ENCODE results near the gene CEP192. TPM values are rescaled to one million over a fixed set of nuclear protein-coding genes. Genes with fewer than 3 reads are reported as not detected.
"Not testable (repeated sequence)": the region's sequence is repeated elsewhere in the genome, so short reads cannot be mapped to it uniquely, and the experiment has no call there.

CEP192 gene
- total RNA-seq, 3 donors from 2014 or later (not counting 1 experiment from before 2014, with no cell fraction given) = 41.3 to 47.9 (median 43.4) TPM

DNA sequence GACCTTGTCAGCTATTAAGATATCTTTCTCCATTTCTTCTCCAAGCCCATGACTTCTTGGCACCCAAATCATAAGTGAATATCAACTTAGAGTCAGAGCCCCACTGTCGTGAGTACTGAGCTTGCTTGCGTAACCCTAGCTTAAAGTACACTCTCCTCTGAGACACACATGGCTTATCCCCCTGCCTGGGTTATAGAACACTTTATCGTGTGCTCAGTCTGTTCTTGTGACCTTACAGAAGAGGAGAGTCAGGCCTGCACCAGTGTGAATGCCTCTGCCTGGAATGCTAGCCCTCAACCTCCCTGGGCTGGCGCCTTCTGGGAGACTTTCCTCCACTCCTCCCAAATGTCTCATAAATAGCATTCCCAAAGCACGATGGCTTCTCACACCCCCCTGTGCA is 79.3 kb downstream of the CEP192 start:
- DNase-seq = no peak
- peaks cover 27% of the 10 kb centered on the region for H3K36me3 Mint-ChIP-seq

GRCh38 chr18:13076886-13077285 is 85.7 kb downstream of the CEP192 start:
- TF ChIP-seq CTCF (IDR thresholded peaks at IDR 0.05) = no peak
- DNase-seq (no peak), ATAC-seq (no peak)
- H3K27ac Mint-ChIP-seq = no peak overlapping the region
- no peaks in the 10 kb centered on the region for H3K4me1 ChIP-seq (ENCODE audit: control insufficient read depth, insufficient read depth, low read length)
- intact Hi-C loops (cut with micrococcal nuclease) = no loop called here
- H3K27me3 Mint-ChIP-seq (ENCODE audit: low read depth in 2 of 2) = no peaks in the 10 kb centered on the region
- H3K9me3 ChIP-seq (ENCODE audit: control insufficient read depth, insufficient read depth, low read length) = no peaks in the 10 kb centered on the region
- peaks cover 0 to 3% of the 10 kb centered on the region in 2 donors for H3K9me3 Mint-ChIP-seq
- peaks cover 0 to 7% of the 10 kb centered on the region in 2 donors for H3K4me1 Mint-ChIP-seq
- H3K4me3 ChIP-seq (ENCODE audit: low read length) = no peak overlapping the region
- H3K27me3 ChIP-seq (ENCODE audit: control insufficient read depth, insufficient read depth, low read length) = no peaks in the 10 kb centered on the region
- H3K36me3 ChIP-seq (ENCODE audit: control insufficient read depth, insufficient read depth, low read length) = peaks cover 34% of the 10 kb centered on the region
- no peak overlapping the region for H3K4me3 Mint-ChIP-seq
- H3K36me3 Mint-ChIP-seq = peaks cover 8% of the 10 kb centered on the region
- H3K27ac ChIP-seq (ENCODE audit: low read length) = no peak overlapping the region
- 98% methylated on average over 8 of the region's 9 CpGs for WGBS (ENCODE audit: insufficient coverage)

More for the DNA sequence above, 79.3 kb downstream of the CEP192 start:
- H3K4me3 Mint-ChIP-seq = no peak overlapping the region
- H3K27ac Mint-ChIP-seq = no peak overlapping the region
- peaks cover 0 to 15% of the 10 kb centered on the region in 2 donors for H3K4me1 Mint-ChIP-seq
- intact Hi-C loops (cut with micrococcal nuclease) = no loop called here
- H3K9me3 Mint-ChIP-seq = no peaks in the 10 kb centered on the region
- H3K4me1 ChIP-seq (ENCODE audit: control insufficient read depth, insufficient read depth, low read length) = no peaks in the 10 kb centered on the region
- H3K4me3 ChIP-seq (ENCODE audit: low read length) = no peak overlapping the region
- 95% methylated on average over 5 of the region's 5 CpGs for WGBS (ENCODE audit: insufficient coverage)
- no peak overlapping the region for H3K27ac ChIP-seq (ENCODE audit: low read length)
- H3K36me3 ChIP-seq (ENCODE audit: control insufficient read depth, insufficient read depth, low read length) = peaks cover 77% of the 10 kb centered on the region
- TF ChIP-seq CTCF (IDR thresholded peaks at IDR 0.05) = no peak
- ATAC-seq = no peak
- no peaks in the 10 kb centered on the region for H3K9me3 ChIP-seq (ENCODE audit: control insufficient read depth, insufficient read depth, low read length)
- H3K27me3 Mint-ChIP-seq (ENCODE audit: low read depth in 2 of 2) = no peaks in the 10 kb centered on the region
- no peaks in the 10 kb centered on the region for H3K27me3 ChIP-seq (ENCODE audit: control insufficient read depth, insufficient read depth, low read length)

DNA sequence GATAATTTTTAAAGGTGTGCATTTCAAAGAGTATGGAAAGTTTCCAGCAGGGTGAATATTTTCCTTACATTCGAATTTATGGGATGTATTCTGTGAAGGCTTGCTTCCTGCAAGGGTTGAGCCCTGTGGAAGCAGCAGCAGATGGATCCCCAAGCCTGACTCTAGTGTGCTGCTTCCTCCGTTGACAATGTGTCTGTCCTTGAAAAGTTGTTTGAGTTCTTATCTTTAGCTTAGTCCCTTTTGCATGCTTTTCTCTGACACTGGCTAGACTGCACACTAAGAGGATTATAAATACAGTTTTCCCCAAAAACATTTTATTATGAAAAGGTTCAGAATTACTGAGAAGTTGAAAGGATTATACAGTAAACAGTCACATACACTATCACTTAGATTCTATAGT is 86.3 kb downstream of the CEP192 start:
- TF ChIP-seq CTCF (IDR thresholded peaks at IDR 0.05) = no peak
- Histone ChIP-seq H3K4me3 (ENCODE audit: low read length) (no peak overlapping the region), H3K9me3 (ENCODE audit: control insufficient read depth, insufficient read depth, low read length) (no peaks in the 10 kb centered on the region), H3K27ac (ENCODE audit: low read length) (no peak overlapping the region), H3K27me3 (ENCODE audit: control insufficient read depth, insufficient read depth, low read length) (no peaks in the 10 kb centered on the region), H3K4me1 (ENCODE audit: control insufficient read depth, insufficient read depth, low read length) (no peaks in the 10 kb centered on the region), H3K36me3 (ENCODE audit: control insufficient read depth, insufficient read depth, low read length) (peaks cover 30% of the 10 kb centered on the region)
- intact Hi-C loops (cut with micrococcal nuclease) = no loop called here
- Mint-ChIP-seq H3K9me3 (peaks cover 0 to 3% of the 10 kb centered on the region in 2 donors), H3K27me3 (ENCODE audit: low read depth in 2 of 2) (no peaks in the 10 kb centered on the region), H3K4me3 (no peak overlapping the region), H3K4me1 (peaks cover 4 to 13% of the 10 kb centered on the region in 2 donors), H3K36me3 (peaks cover 8% of the 10 kb centered on the region), H3K27ac (no peak overlapping the region)
- ATAC-seq = no peak
- DNase-seq = no peak
- WGBS (ENCODE audit: insufficient coverage) = 91% methylated on average over 2 of the region's 2 CpGs

DNA sequence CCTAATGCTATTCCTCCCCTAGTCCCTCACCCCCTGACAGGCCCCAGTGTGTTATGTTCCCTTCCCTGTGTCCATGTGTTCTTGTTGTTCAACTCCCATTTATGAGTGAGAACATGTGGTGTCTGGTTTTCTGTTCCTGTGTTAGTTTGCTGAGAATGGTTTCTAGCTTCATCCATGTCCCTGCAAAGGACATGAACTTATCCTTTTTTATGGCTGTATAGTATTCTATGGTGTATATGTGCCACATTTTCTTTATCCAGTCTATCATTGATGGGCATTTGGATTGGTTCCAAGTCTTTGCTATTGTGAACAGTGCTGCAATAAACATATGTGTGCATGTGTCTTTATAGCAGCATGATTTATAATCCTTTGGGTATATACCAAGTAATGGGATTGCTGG is 86.9 kb downstream of the CEP192 start:
- H3K4me3 ChIP-seq (ENCODE audit: low read length); H3K27ac ChIP-seq (ENCODE audit: low read length); H3K4me1 ChIP-seq (ENCODE audit: control insufficient read depth, insufficient read depth, low read length); H3K27ac Mint-ChIP-seq; ATAC-seq; H3K27me3 ChIP-seq (ENCODE audit: control insufficient read depth, insufficient read depth, low read length); H3K9me3 ChIP-seq (ENCODE audit: control insufficient read depth, insufficient read depth, low read length); DNase-seq; H3K4me3 Mint-ChIP-seq; H3K9me3 Mint-ChIP-seq; intact Hi-C loops (cut with micrococcal nuclease); H3K27me3 Mint-ChIP-seq (ENCODE audit: low read depth in 2 of 2); H3K36me3 Mint-ChIP-seq: not testable (repeated sequence)
- H3K4me1 Mint-ChIP-seq = peaks cover 5 to 16% of the 10 kb centered on the region in 2 donors
- H3K36me3 ChIP-seq (ENCODE audit: control insufficient read depth, insufficient read depth, low read length) = peaks cover 24% of the 10 kb centered on the region
